HAP-1 (cell line): ENCODE measurements around the gene FBXW12.
"Not testable (repeated sequence)": the region's sequence is repeated elsewhere in the genome, so short reads cannot be mapped to it uniquely, and the experiment has no call there.

ENCODE experiments used
- DNase-seq, 2 experiments: peaks; one replicate each; pipeline ENCODE4 v3.0.0-alpha.2; 2016 to 2020; ENCODE audit warnings: low spot score in 2 of 2
- H3K27me3 ChIP-seq: fragments of 250-450 bp; sonication (Bioruptor Pico); 2 replicates; pipeline ENCODE4 v1.5.1; 2020; ENCODE audit warnings: low read depth, mild to moderate bottlenecking, moderate library complexity
- H3K36me3 ChIP-seq: fragments of 250-450 bp; sonication (Bioruptor Pico); replicated peaks from 2 replicates; pipeline ENCODE4 v1.5.1; 2020; ENCODE audit warnings: mild to moderate bottlenecking
- H3K4me1 ChIP-seq: fragments of 250-450 bp; sonication (Bioruptor Pico); 2 replicates; pipeline ENCODE4 v1.5.1; 2020; ENCODE audit warnings: mild to moderate bottlenecking
- H3K4me3 ChIP-seq: fragments of 250-450 bp; sonication (Bioruptor Pico); 2 replicates; pipeline ENCODE4 v1.5.1; 2020; ENCODE audit warnings: mild to moderate bottlenecking, moderate library complexity
- H3K9me3 ChIP-seq: fragments of 250-450 bp; sonication (Bioruptor Pico); 2 replicates; pipeline ENCODE4 v1.5.1; 2020; ENCODE audit warnings: mild to moderate bottlenecking, moderate library complexity
- in situ Hi-C: fragments of 300-500 bp; cut with MboI; formaldehyde crosslinking; loops from 3 replicates; pipeline ENCODE4 v1.14.3; 2020; ENCODE audit warnings: low sequenced_read_pairs, inconsistent platforms, mixed read lengths

FBXW12 gene, protein sequence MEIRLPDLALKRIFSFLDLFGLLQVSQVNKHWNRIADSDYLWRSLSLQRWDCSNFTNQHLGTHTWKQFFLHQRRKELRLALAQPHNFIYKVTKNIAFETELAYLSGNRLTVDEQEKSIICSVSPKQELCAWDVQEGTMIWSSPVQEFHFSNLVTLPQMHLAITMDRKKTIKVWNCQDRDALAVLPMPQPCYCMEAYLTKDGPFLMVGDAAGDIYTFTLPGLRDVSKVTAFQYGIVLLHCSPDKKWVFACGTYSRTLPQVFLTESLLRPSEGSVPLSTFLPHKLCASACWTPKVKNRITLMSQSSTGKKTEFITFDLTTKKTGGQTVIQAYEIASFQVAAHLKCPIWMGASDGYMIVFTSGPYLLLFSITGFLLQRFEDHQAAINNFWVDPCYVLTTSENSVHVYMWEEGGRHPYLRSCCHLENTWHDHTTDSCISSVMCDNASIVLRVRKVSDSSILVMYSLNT

DNA sequence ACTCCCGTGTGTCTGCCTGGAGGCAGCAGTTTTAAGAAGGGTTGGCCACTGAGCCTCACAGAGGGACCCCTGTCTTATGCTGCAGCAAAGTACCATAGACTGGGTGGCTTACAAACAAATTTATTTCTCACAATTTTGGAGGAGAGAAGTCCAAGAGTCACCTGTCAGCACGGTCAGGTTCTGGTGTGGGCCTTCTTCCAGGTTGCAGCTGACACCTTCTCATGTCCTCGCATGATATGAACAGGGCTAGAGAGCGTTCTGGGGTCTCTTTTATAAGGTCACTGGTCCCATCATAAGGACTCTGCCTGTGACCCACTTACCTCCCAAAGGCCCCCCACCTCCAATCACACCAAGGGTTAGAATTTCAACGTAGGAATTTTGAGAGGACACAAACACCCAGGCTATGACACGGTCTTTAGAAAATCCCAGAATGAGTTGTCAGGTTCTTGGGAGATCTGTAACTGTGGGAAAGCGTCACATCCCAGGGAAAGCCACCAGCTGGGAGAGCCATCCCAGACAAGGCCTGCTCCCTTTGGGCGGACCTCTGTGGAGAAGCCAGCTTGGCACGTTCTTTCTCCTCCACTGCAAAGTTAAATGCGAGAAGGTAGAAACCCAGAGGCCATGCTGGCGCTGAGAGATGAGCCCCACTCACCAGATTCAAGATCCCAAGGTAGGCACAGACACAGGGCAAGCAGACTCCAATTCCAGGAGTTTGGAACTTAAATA is at the start of gene FBXW12:
Gene FBXW12 (plus strand): TSS at position 569 of the 726 bp plus-strand sequence. CDS start 549 bp downstream, outside the sequence.
- H3K9me3 ChIP-seq = no peaks in the 10 kb centered on the region
- H3K36me3 ChIP-seq = no peaks in the 10 kb centered on the region
- in situ Hi-C loops = no loop called here
- no peaks in the 10 kb centered on the region for H3K27me3 ChIP-seq
- no peak for DNase-seq
- no peaks in the 10 kb centered on the region for H3K4me1 ChIP-seq
- H3K4me3 ChIP-seq = no peak within 1 kb of the TSS

DNA sequence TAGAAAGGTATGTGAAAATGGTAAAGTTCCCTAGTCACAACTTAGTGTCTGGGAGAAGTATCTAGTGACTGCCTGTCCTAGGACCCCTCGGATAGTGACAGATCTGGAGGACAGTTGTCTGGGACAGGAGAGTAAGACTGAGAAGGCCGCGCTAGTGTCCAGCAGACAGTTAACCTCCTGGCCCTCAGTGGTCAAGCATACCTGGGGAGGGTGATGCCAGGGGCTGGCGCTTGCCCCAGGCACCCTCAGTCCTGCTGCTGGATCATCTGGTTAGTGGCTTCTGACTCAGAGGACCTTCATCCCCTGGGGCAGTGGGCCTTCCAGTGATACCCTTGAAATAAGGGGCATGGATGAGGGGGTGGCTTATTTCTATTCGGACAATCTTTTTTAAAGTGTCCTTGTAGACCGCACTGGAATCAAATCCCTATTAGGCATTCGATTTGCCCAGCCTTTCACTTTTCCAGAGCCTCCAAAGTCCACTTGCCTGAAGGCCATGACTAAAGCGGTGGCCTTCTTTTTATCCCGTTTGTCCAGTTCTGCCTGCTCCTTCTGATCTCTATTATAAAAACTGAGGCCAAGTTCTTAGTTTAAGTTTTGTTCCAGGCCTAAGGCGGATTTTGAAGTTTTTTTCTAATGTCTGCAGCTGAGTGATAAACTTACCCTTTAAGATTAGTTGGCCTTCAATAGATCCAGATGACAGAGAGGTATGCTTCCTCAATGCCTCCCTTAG is 40.1 kb upstream of the FBXW12 start:
- H3K36me3 ChIP-seq, H3K27me3 ChIP-seq, H3K9me3 ChIP-seq, H3K4me1 ChIP-seq, H3K4me3 ChIP-seq, DNase-seq, in situ Hi-C loops: not testable (repeated sequence)

DNA sequence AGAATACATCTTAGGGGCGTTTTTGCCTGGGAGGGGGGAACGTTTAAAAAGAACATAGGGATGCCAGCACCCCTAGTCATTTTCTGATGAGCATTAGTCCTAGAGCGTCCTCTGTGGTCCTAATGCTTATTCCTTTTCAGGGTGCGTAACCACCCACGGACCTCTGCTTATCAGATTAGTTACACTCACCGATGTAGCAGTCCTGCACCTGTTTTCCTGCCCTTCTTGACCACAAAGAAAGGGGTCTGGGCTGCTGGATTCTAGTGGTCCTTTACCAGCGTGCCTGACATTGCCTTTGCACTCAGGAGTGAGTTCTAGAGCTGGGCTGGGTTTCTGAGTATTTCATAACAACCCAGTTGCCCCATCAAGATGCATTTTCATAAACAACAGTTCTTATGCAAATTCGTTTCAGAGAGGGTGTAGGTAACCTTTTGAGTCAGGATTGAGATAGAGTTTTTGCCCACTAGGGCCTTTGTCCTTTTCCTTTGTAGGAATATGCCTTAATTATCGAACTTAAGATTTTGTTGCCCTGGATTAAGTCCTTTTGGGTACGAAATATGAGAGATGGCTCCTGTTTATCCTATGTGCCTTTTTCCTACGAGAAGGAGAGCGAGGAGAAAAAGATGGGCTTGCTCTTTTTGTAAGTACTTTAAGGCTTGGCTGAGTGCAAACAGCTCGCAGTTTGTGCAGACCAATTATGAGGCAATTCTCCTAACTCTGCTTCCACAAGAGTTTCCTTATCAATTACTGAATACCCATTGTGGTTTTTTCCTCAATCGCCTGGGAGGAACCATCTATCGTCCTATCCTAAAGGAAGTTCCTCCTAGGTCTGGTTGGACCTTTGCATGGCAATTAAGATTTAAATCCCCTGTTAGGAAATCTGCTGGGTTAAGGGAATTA is 38.4 kb upstream of the FBXW12 start, which contains the start of gene SPINK8:
Gene SPINK8 (minus strand): TSS at position 316 of the 900 bp plus-strand sequence. CDS start 5,320 bp downstream, outside the sequence.
- DNase-seq = peak in 1 of 2 experiments; percentile 8
- H3K9me3 ChIP-seq, H3K4me3 ChIP-seq, H3K36me3 ChIP-seq, in situ Hi-C loops, H3K27me3 ChIP-seq, H3K4me1 ChIP-seq: not testable (repeated sequence)

DNA sequence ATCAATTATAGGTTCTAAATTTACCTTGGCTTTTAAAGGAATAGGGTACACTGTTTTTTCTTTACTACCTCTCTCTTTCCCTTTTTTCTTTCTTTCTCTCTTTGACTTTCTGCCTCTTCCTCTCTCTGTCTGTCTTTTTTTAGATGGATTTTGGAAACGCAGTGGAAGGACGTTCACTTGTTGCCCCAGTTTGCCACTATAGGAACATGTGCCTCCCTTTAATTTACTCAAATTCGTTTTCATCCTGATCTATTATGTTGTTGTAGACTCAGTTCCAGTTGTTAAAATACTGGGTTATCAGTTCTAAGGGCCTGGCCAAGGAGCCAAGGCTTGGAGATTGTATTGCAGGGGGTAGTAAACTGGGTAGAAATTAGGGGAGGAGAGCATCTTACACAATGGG is 37.4 kb upstream of the FBXW12 start:
- Histone ChIP-seq H3K27me3 (no peaks in the 10 kb centered on the region), H3K36me3 (no peaks in the 10 kb centered on the region), H3K4me1 (peaks cover 5% of the 10 kb centered on the region), H3K4me3 (no peak overlapping the region), H3K9me3 (no peaks in the 10 kb centered on the region)
- in situ Hi-C loops = no loop called here
- no peak for DNase-seq

DNA sequence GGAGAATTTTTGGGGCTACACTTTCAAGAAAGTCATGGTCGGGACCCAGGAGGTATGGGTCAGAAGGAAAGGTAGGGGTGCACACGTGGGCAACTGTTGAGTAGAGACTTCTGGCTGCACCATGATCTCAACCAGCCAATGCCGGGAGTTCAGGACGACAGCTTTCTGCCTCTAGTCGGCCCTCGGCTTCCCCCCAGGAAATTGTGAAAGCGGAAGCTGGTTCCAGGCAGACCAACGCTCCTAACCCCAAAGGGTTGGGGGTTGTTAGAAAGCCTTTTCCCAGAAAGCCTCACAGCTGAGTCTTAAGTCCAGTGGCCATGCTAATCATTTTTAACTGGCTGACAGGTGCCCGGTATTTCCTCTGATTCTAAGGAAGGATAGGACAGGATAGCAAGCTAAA is 36.7 kb upstream of the FBXW12 start:
- H3K36me3 ChIP-seq, H3K4me1 ChIP-seq, H3K4me3 ChIP-seq, H3K27me3 ChIP-seq, DNase-seq, in situ Hi-C loops, H3K9me3 ChIP-seq: not testable (repeated sequence)

DNA sequence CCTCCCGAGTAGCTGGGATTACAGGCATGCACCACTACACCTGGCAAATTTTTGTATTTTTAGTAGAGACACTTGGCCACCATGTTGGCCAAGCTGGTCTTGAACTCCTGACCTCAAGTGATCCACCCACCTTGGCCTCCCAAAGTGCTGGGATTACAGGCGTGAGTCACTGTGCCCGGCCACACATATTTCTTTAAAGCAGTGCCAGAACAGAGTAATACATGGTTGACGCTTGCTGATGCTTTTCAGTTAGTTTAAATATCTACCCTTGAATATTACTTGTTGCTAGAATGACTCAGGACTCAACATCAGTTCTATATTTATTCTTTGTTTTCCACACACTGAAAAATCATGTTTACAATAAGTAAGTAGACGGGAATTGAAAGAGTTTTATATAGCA is 34.5 kb upstream of the FBXW12 start:
- in situ Hi-C loops, H3K4me3 ChIP-seq, H3K36me3 ChIP-seq, H3K4me1 ChIP-seq, DNase-seq, H3K27me3 ChIP-seq, H3K9me3 ChIP-seq: not testable (repeated sequence)

DNA sequence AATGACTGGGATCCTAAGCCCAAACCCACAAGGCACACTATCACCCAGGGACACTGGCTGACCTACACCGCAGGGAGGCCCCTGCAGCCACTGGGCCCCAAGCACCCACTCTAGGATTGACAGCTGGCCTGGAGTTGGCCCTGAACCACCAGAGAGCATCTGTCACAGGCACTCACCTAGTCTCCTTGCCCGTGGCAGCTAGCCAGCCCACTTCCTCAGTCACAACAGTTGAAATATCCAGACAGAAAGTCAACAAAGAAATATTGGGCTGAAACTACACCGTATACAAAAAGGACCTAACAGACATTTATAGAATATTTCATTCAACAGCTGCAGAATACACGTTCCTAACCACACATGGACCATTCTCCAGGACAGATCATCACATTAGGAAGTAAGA is 33.4 kb upstream of the FBXW12 start:
- Histone ChIP-seq H3K4me1 (peaks cover 3% of the 10 kb centered on the region), H3K4me3 (no peak overlapping the region), H3K27me3 (no peaks in the 10 kb centered on the region), H3K9me3 (no peaks in the 10 kb centered on the region), H3K36me3 (no peaks in the 10 kb centered on the region)
- in situ Hi-C loops = no loop called here
- DNase-seq = no peak

DNA sequence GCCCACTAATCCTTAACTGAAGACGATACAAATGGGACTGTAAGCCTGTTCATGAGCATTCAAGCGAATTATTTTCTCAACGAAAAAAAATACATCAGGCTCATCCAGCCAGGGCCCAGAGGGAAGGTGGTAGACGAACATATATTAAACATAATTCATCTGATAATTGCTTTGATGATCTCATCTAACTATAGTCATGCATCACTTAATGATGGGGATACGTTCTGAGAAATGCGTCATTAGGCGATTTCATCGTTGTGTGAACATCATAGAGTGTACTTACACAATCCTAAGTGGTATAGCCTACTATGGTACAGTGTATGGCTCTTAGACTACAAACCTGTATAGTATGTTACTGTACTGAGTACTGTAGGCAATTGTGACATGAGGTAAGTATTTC is 28.6 kb upstream of the FBXW12 start:
- no peaks in the 10 kb centered on the region for H3K36me3 ChIP-seq
- H3K4me3 ChIP-seq = no peak overlapping the region
- no peaks in the 10 kb centered on the region for H3K27me3 ChIP-seq
- H3K9me3 ChIP-seq = no peaks in the 10 kb centered on the region
- no peaks in the 10 kb centered on the region for H3K4me1 ChIP-seq
- DNase-seq = no peak
- in situ Hi-C loops = no loop called here

DNA sequence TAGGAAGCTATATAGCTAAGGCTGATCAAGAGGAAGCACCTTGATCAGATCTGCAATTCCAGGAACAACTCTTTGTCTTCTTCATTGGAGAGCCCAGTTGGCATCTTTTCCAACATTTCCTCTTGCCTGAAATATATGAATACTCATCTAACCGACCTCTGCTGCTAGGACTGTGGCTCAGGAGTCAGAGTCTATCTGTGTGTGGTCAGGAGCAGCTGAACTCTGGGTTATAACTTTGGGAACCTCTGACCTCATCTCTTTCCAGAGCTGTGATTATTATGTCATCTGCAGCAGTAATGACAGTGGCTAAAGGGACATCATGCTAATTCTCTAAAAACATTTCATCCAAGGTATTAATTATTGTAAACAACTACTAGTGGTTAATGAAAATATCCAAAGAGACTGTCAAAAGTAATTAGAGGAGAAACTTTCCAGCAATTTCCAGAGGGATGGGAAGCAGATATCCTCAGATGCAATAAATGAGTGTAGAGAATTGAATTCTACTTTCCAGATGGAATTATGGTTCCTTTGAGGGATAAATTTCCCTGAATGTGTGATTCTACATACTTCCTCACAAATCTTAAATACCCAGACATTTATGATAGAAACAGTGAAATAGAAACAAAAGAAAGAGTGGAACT is 27.0 kb upstream of the FBXW12 start:
- H3K36me3 ChIP-seq = no peaks in the 10 kb centered on the region
- H3K4me3 ChIP-seq = no peak overlapping the region
- DNase-seq = no peak
- H3K4me1 ChIP-seq = no peaks in the 10 kb centered on the region
- in situ Hi-C loops = no loop called here
- no peaks in the 10 kb centered on the region for H3K27me3 ChIP-seq
- H3K9me3 ChIP-seq = no peaks in the 10 kb centered on the region

DNA sequence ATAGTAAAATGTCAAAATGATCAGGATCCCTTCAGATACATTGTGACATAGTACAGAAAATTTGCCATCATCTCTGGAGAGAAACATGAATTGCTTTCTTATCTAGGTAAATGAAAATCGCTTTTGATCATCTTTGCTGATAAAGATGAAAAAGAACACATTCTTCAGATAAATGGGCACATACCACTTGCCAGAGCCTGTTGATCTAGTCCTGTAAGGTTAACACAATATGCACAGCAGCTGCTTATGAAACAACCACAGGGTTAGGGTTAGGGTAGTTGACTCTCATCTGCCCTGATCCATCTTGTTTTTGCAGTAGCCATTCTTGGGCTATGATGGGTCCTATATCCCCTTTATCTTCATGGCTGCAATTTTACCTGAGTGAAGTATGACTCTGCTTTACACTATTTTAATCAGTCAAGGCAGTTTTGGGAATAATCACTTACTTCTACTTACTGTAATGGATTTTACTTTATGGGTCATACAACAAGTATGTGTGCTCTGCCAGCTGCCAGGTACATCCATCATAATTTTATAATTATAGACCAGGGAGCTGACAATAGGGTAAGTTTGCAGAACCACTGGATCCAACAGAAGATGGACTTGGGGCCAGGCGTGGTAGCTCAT is 26.0 kb upstream of the FBXW12 start:
- no peaks in the 10 kb centered on the region for H3K4me1 ChIP-seq
- DNase-seq = no peak
- no peak overlapping the region for H3K4me3 ChIP-seq
- no peaks in the 10 kb centered on the region for H3K27me3 ChIP-seq
- in situ Hi-C loops = no loop called here
- no peaks in the 10 kb centered on the region for H3K9me3 ChIP-seq
- no peaks in the 10 kb centered on the region for H3K36me3 ChIP-seq

DNA sequence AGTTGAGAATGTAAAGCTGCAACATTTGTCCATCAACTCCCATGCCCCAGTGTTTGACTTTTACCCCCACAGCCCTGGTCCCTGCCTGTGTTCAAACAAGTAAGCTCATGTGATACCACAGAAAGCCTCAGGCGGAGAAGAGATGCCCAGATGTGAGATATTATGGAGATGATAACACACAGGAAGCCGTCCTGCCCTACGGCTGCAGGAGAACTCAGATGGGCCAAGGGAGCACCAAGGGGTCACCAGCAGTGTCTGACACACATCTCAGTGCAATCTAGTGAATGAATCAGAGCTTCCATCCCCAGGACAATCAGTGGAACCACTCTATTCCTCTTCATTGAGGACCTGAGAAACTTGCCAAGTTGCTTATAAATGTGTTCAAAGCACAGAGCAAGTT is 24.5 kb upstream of the FBXW12 start:
- H3K9me3 ChIP-seq = no peaks in the 10 kb centered on the region
- in situ Hi-C loops = no loop called here
- no peaks in the 10 kb centered on the region for H3K36me3 ChIP-seq
- H3K27me3 ChIP-seq = no peaks in the 10 kb centered on the region
- no peak overlapping the region for H3K4me3 ChIP-seq
- no peak for DNase-seq
- no peaks in the 10 kb centered on the region for H3K4me1 ChIP-seq

DNA sequence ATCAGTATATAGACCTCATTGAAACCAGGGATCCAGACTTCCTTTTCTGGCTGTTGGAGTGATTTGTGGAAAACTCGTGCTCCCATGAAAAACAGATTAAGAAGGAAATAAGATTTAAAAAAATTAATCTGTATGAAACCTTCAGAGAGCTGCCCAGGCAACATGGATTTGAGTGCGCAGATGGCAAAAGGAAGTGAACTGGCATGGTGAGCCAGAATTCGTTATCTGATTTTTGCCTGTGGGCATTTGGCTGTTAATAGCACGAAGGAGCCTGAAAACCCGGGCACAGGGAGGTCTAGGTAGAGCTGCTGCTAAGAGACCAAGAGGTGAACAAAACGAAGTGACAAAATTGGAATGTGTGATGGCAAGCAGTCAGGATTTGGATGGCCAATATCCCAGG is 19.5 kb upstream of the FBXW12 start:
- no peaks in the 10 kb centered on the region for H3K4me1 ChIP-seq
- no peak for DNase-seq
- H3K36me3 ChIP-seq = no peaks in the 10 kb centered on the region
- no peaks in the 10 kb centered on the region for H3K9me3 ChIP-seq
- H3K4me3 ChIP-seq = no peak overlapping the region
- H3K27me3 ChIP-seq = no peaks in the 10 kb centered on the region
- in situ Hi-C loops = no loop called here
